H1 (cell line): ENCODE results near the gene RTN3. TPM values are rescaled to one million over a fixed set of nuclear protein-coding genes. Genes with fewer than 3 reads are reported as not detected.

Source experiments
- CTCF ChIA-PET: fragments of 300-600 bp; sonication (Branson Sonifier 250); formaldehyde crosslinking; loops from one replicate; lab custom pipeline; 2021; ENCODE audit not compliant: partially characterized antibody; lab: Charles Lee
- POLR2A ChIA-PET: fragments of 300-600 bp; sonication (Branson Sonifier 250); formaldehyde crosslinking; loops from one replicate; lab custom pipeline; 2021; ENCODE audit warnings: inconsistent platforms; ENCODE audit not compliant: partially characterized antibody; lab: Charles Lee
- DNase-seq, 2 experiments: peaks; one replicate each; pipeline versions ENCODE4 v3.0.0 to v3.0.0-alpha.2; 2010 to 2022; ENCODE audit warnings: low spot score in 2 of 2, low read depth in 1 of 2, mixed read lengths in 1 of 2
- FAIRE-seq: peaks from 2 replicates; lab custom pipeline; 2011; peaks lifted over from hg19 to GRCh38; lab: Jason Lieb, UNC
- H2AFZ ChIP-seq: 2 replicates; pipeline ENCODE4 v1.8.1; 2012; ENCODE audit warnings: low read length, inconsistent platforms
- H2AK5ac ChIP-seq: 2 replicates; pipeline ENCODE4 v1.6.1; 2013; ENCODE audit warnings: low read depth, low read length
- H2BK120ac ChIP-seq: replicated peaks from 2 replicates; pipeline ENCODE3; 2013; ENCODE audit warnings: low read depth, low read length, inconsistent platforms
- H2BK12ac ChIP-seq: 2 replicates; pipeline ENCODE4 v1.6.1; 2013; ENCODE audit warnings: low read depth, low read length
- H2BK15ac ChIP-seq: 2 replicates; pipeline ENCODE4 v1.6.1; 2013; ENCODE audit warnings: low read length
- H2BK20ac ChIP-seq: 2 replicates; pipeline ENCODE4 v1.6.1; 2013; ENCODE audit warnings: low read length
- H2BK5ac ChIP-seq: 2 replicates; pipeline ENCODE4 v1.6.1; 2013; ENCODE audit warnings: low read depth, low read length
- H3K14ac ChIP-seq: 2 replicates; pipeline ENCODE4 v1.6.1; 2013; ENCODE audit warnings: inconsistent platforms; ENCODE audit not compliant: insufficient read length
- H3K18ac ChIP-seq: 2 replicates; pipeline ENCODE4 v1.6.1; 2013; ENCODE audit warnings: low read length; ENCODE audit errors: extremely low read depth
- H3K23ac ChIP-seq: 2 replicates; pipeline ENCODE4 v1.6.1; 2013; ENCODE audit warnings: inconsistent platforms; ENCODE audit not compliant: insufficient read length
- H3K23me2 ChIP-seq: 2 replicates; pipeline ENCODE4 v1.6.1; 2013; ENCODE audit warnings: low read depth, low read length
- H3K27ac ChIP-seq: 2 replicates; pipeline ENCODE4 v1.6.1; 2011; ENCODE audit warnings: low read depth, low read length, inconsistent platforms
- H3K27me3 ChIP-seq, 4 experiments: replicated peaks in 1 of 4; 1 replicate in 1 of 4; 2 replicates in 3 of 4; pipeline versions ENCODE4 v1.6.1 to v1.8.1; 2011 to 2013; ENCODE audit warnings: low read length in 3 of 4, mild to moderate bottlenecking in 3 of 4, inconsistent platforms in 2 of 4, mixed read lengths in 2 of 4, moderate library complexity in 1 of 4; ENCODE audit not compliant: control insufficient read depth in 3 of 4, insufficient read depth in 3 of 4; ENCODE audit errors: extremely low read depth in 1 of 4
- H3K36me3 ChIP-seq, 4 experiments: 2 replicates each; pipeline versions ENCODE4 v1.6.1 to v1.8.1; 2011 to 2013; ENCODE audit warnings: mild to moderate bottlenecking in 4 of 4, low read length in 3 of 4, moderate library complexity in 2 of 4, control low read depth in 1 of 4, inconsistent platforms in 1 of 4; ENCODE audit not compliant: insufficient read depth in 4 of 4, control insufficient read depth in 2 of 4
- H3K4ac ChIP-seq: replicated peaks from 2 replicates; pipeline ENCODE3; 2013; ENCODE audit warnings: low read length, low read depth, mixed read lengths, inconsistent platforms; ENCODE audit not compliant: insufficient read length
- H3K4me1 ChIP-seq, 4 experiments: replicated peaks in 1 of 4; 1 replicate in 1 of 4; 2 replicates in 3 of 4; pipeline versions ENCODE4 v1.6.1 to v1.8.1; 2011 to 2013; ENCODE audit warnings: low read length in 3 of 4, inconsistent platforms in 2 of 4, mixed read lengths in 1 of 4; ENCODE audit not compliant: insufficient read depth in 4 of 4, control insufficient read depth in 3 of 4
- H3K4me2 ChIP-seq, 2 experiments: 2 replicates each; pipeline versions ENCODE4 v1.6.1 to v1.8.1; 2011 to 2013; ENCODE audit warnings: low read depth in 2 of 2, low read length in 2 of 2, control low read depth in 1 of 2, inconsistent platforms in 1 of 2, mild to moderate bottlenecking in 1 of 2; ENCODE audit not compliant: insufficient read depth in 1 of 2
- H3K4me3 ChIP-seq, 4 experiments: fragments of 200-600, 300-600 bp in 1 of 4; sonication (generic), shearing (Covaris generic), sonication (Bioruptor Twin) in 1 of 4; 2 replicates each; pipeline versions ENCODE4 v1.5.1 to v1.8.1; 2011 to 2016; ENCODE audit warnings: low read length in 4 of 4, low read depth in 3 of 4, control low read depth in 2 of 4, inconsistent platforms in 2 of 4, mild to moderate bottlenecking in 2 of 4, mixed read lengths in 1 of 4, moderate library complexity in 1 of 4; ENCODE audit not compliant: insufficient read depth in 2 of 4; ENCODE audit errors: extremely low read depth in 1 of 4
- H3K56ac ChIP-seq: replicated peaks from 2 replicates; pipeline ENCODE3; 2013; ENCODE audit warnings: low read depth, mild to moderate bottlenecking, mixed read lengths, low read length, inconsistent platforms; ENCODE audit not compliant: insufficient read length
- H3K79me1 ChIP-seq: 2 replicates; pipeline ENCODE4 v1.6.1; 2013; ENCODE audit warnings: low read depth, low read length, control low read depth
- H3K79me2 ChIP-seq, 2 experiments: 2 replicates each; pipeline versions ENCODE4 v1.6.1 to v1.8.1; 2012 to 2013; ENCODE audit warnings: low read length in 2 of 2, mild to moderate bottlenecking in 2 of 2, inconsistent platforms in 1 of 2; ENCODE audit not compliant: insufficient read depth in 2 of 2, control insufficient read depth in 1 of 2
- H3K9ac ChIP-seq, 4 experiments: replicated peaks in 1 of 4; 1 replicate in 1 of 4; 2 replicates in 3 of 4; pipeline versions ENCODE4 v1.6.1 to v1.8.1; 2011 to 2013; ENCODE audit warnings: low read depth in 3 of 4, low read length in 3 of 4, control low read depth in 2 of 4, mild to moderate bottlenecking in 2 of 4, moderate library complexity in 2 of 4, inconsistent platforms in 1 of 4; ENCODE audit errors: extremely low read depth in 1 of 4
- H3K9me3 ChIP-seq, 2 experiments: 2 replicates each; pipeline versions ENCODE4 v1.6.1 to v1.8.1; 2012 to 2013; ENCODE audit warnings: mild to moderate bottlenecking in 2 of 2, moderate library complexity in 2 of 2, control low read depth in 1 of 2, inconsistent platforms in 1 of 2, low read depth in 1 of 2, low read length in 1 of 2, mixed read lengths in 1 of 2; ENCODE audit not compliant: insufficient read depth in 2 of 2
- H4K20me1 ChIP-seq, 2 experiments: replicated peaks in 1 of 2; 2 replicates each; pipeline versions ENCODE3 to v1.8.1; 2011 to 2013; ENCODE audit warnings: inconsistent platforms in 2 of 2, low read length in 2 of 2, mild to moderate bottlenecking in 1 of 2; ENCODE audit not compliant: insufficient read depth in 2 of 2, control insufficient read depth in 1 of 2
- H4K5ac ChIP-seq: 2 replicates; pipeline ENCODE4 v1.6.1; 2013; ENCODE audit warnings: low read length, low read depth, mixed read lengths, inconsistent platforms; ENCODE audit not compliant: insufficient read length
- H4K8ac ChIP-seq: 2 replicates; pipeline ENCODE4 v1.8.0; 2013; ENCODE audit warnings: mild to moderate bottlenecking, moderate library complexity, low read length, inconsistent platforms; ENCODE audit not compliant: insufficient read depth; ENCODE audit errors: extremely low read depth
- H4K91ac ChIP-seq: replicated peaks from 2 replicates; pipeline ENCODE3; 2013; ENCODE audit warnings: low read length, mixed read lengths, inconsistent platforms; ENCODE audit not compliant: insufficient read length
- CEBPB ChIP-seq: IDR thresholded peaks from 2 replicates; pipeline ENCODE4 v1.6.1; 2012; ENCODE audit warnings: low read depth, low read length
- KDM1A ChIP-seq: fragments of 200-600, 300-600 bp; sonication (generic); IDR thresholded peaks from 2 replicates; pipeline ENCODE4 v1.7.1; 2016; ENCODE audit warnings: mild to moderate bottlenecking, low read length, borderline replicate concordance
- WGBS, 2 experiments: shearing (Covaris generic) in 1 of 2; methylation state at CpG; one replicate each; pipeline versions ENCODE4 v1.1.6 to v1.1.7; 2013 to 2015; ENCODE audit warnings: low lambda C conversion rate in 2 of 2, mixed read lengths in 2 of 2, inconsistent platforms in 1 of 2, low coverage in 1 of 2, missing lambda C conversion rate in 1 of 2; ENCODE audit not compliant: insufficient replicate concordance in 2 of 2, insufficient coverage in 1 of 2, insufficient read length in 1 of 2; ENCODE audit errors: extremely low coverage in 1 of 2, missing lambda C conversion rate in 1 of 2; 5-methylcytosine and 5-hydroxymethylcytosine counted together
- polyA plus RNA-seq, 7 experiments: library from polyadenylated mRNA; depleted of rRNA in 3 of 7; stranded (reverse) in 5 of 7; unstranded in 2 of 7; fragments of >200 nt in 5 of 7; fragments of 200-250 nt in 2 of 7; gene quantifications; 1 replicate in 5 of 7; 2 replicates in 1 of 7; 4 replicates in 1 of 7; pipeline versions ENCODE4 v1.2.1 to v1.2.3, GENCODE V29; 2011 to 2013; ENCODE audit warnings: missing spikeins in 2 of 7, mixed read lengths in 2 of 7
- total RNA-seq: library from RNA; stranded (reverse); fragmentation: NEBNext Ultra II Directional; extraction: Animal tissue kit (Norgen Biotek cat#: 25700); gene quantifications from 2 replicates; pipeline ENCODE4 v1.2.1, GENCODE V29; 2021

RTN3 gene
- total and polyA plus RNA-seq, 2 of the 8 experiments (the other 6 are each of a cell fraction or from before 2014, with no cell fraction given) = 160 to 203 TPM

DNA sequence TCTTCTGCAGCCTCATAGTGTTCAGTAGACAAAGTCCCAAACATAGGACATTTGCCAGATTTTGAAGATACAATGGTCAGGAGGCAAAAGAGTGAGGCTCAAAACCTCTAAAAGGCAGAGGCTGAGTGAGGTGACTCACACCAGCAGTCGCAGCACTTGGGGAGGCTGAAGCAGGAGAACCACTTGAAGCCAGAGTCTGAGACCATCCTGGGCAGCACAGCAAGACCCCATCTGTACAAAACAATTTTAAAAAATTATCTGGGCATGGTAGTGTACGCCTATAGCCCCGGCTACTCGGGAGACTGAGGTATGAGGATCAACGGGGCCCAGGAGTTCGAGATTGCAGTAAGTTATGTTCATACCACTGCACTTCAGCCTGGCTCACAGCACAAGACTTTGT is 101.4 kb downstream of the RTN3 start:
- Histone ChIP-seq H3K23me2 (no peaks in the 10 kb centered on the region), H4K91ac (no peak overlapping the region), H3K9me3 (no peaks in the 10 kb centered on the region), H3K79me1 (no peaks in the 10 kb centered on the region), H3K27me3 (no peaks in the 10 kb centered on the region), H2BK120ac (no peak overlapping the region), H2AK5ac (no peak overlapping the region), H3K4ac (no peak overlapping the region), H2BK20ac (no peak overlapping the region), H3K36me3 (no peaks in the 10 kb centered on the region), H3K9ac (no peak overlapping the region), H3K56ac (no peak overlapping the region), H3K27ac (no peak overlapping the region), H3K79me2 (no peaks in the 10 kb centered on the region), H2AFZ (no peak overlapping the region), H3K23ac (no peak overlapping the region), H3K14ac (no peak overlapping the region), H3K4me2 (no peak overlapping the region), H3K18ac (no peak overlapping the region), H4K5ac (no peak overlapping the region), H2BK15ac (no peak overlapping the region), H2BK5ac (no peak overlapping the region), H4K8ac (peak overlapping the region; percentile 29; the same call in 1 of the 2 replicates), H4K20me1 (no peaks in the 10 kb centered on the region), H3K4me1 (peaks cover 2 to 5% (median 4%) of the 10 kb centered on the region in 4 experiments; a peak in 4 of 7 replicates), H2BK12ac (no peak overlapping the region), H3K4me3 (no peak overlapping the region)
- FAIRE-seq (no peak), DNase-seq (no peak)
- ChIA-PET CTCF (interaction anchor here (1.4 to 2.2 kb wide), 2 partner anchors 15 to 143 kb away, joined by 4 to 9 read pairs; no protein-coding TSS in a partner anchor), POLR2A (interaction anchor here (0.7 to 4.2 kb wide), 5 partner anchors 10 to 28 kb away, joined by 3 to 21 read pairs (median 3); no protein-coding TSS in a partner anchor)
- WGBS, 2 experiments = 89% methylated on average over 6 of the region's 6 CpGs; no CpG with 5 or more reads in 1 of the 2 experiments
- TF ChIP-seq CEBPB = no peak
- TF ChIP-seq KDM1A = 0 out of 2 replicates have a peak, but pooled peaks have one; percentile 18
